GM08714 (cell line): ENCODE measurements around the gene COMMD1.
"Not testable (repeated sequence)": the region's sequence is repeated elsewhere in the genome, so short reads cannot be mapped to it uniquely, and the experiment has no call there.

Experiments
- H3K4me3 ChIP-seq: fragments of 200-500 bp; sonication (Bioruptor generic); 2 replicates; pipeline ENCODE4 v1.5.1; 2014; ENCODE audit warnings: mild to moderate bottlenecking, low read length, inconsistent platforms
- ZNF274 ChIP-seq: IDR thresholded peaks from 2 replicates; pipeline ENCODE4 v1.6.1; 2012; ENCODE audit warnings: mild to moderate bottlenecking, low read depth, low read length

COMMD1 gene

GRCh38 chr2:61969376-61969775 lies 63.9 kb downstream of the COMMD1 start:
- no peak for TF ChIP-seq ZNF274
- H3K4me3 ChIP-seq = no peak overlapping the region

DNA sequence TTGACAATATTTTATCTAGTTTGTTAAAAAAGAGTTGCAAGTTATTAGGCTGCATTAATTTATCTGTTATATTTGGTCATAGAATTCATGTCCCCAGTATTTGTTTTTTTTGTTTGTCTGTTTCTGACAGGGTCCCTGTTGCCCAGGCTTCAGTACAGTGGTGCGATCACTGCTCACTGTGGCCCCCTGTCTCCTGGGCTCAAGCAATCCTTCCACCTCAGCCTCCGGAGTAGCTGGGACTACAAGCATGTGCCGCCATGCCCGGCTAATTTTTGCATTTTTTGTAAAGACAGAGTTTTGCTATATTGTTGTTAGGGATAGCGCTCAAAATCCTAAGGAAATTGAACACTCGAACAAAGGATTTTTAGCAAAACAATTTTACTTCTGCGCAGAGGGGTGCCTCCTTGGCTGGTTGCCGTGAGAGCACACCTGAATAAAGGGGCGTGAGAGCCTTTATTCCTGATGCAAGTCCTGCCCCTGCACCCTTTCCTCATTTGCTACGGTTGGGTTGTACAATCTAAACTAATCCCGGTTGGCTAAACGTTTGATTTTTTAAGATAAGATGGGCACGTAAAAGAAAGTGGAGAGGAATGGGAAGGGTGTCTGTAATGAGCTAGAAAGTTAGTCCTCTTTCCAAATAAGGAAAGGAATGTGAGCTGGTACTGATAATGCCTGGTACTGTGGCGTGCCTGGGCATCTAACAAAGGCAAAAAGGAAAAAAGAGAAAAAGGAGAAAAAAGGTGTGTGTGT lies 65.5 kb downstream of the COMMD1 start:
- no peak for TF ChIP-seq ZNF274
- no peak overlapping the region for H3K4me3 ChIP-seq

GRCh38 chr2:61978522-61978921 lies 73.0 kb downstream of the COMMD1 start:
- TF ChIP-seq ZNF274 = no peak
- H3K4me3 ChIP-seq = no peak overlapping the region

- no peak overlapping the region for H3K4me3 ChIP-seq
- TF ChIP-seq ZNF274 = no peak
These were observed 75.3 kb downstream of the COMMD1 start for GRCh38 chr2:61980758-61981157.

GRCh38 chr2:61984682-61985081 lies 79.2 kb downstream of the COMMD1 start:
- H3K4me3 ChIP-seq = no peak overlapping the region
- no peak for TF ChIP-seq ZNF274

DNA sequence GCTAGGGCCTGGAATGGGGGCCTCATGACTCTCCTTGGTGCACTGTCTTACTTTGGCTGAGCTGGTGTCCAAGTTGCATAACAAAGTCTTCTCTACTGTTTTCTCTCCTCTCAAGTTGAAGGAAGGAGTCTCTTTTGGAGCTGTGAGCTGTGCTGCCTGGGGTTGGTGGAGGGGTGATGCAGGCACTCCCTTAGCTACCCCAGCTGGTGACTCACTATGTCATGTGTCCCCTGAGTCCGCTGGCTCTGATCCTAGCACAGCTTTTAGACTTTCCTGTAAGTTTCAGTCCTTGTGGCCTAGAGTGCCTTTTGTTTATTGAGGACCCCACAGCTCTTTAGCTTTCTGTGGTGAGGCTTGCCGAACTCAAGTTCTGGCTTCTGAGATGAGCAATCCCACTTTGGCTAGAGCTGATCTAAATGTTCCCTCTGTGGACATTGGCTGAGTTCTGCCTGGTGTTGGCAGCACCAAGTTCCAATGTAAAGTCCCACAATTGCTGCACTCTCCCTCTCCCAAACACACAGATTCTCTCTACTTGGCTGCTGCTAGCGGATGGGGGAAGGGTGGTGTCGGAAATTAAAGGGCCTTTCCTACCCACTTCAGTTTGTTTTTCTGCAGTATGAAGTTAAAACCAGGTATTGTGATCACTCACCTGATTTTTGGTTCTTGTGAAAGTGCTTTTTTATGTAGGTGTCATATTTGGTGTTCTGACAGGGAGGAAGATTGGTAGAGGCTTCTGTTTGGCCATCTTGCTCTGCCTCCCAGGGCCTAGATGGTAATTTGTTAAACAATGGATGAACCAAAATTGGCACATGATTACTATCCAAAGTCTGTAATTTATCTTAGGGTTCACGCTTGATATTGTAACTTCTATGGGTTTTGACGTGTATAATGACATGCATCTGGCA lies 83.2 kb downstream of the COMMD1 start:
- H3K4me3 ChIP-seq = no peak overlapping the region
- TF ChIP-seq ZNF274 = no peak

DNA sequence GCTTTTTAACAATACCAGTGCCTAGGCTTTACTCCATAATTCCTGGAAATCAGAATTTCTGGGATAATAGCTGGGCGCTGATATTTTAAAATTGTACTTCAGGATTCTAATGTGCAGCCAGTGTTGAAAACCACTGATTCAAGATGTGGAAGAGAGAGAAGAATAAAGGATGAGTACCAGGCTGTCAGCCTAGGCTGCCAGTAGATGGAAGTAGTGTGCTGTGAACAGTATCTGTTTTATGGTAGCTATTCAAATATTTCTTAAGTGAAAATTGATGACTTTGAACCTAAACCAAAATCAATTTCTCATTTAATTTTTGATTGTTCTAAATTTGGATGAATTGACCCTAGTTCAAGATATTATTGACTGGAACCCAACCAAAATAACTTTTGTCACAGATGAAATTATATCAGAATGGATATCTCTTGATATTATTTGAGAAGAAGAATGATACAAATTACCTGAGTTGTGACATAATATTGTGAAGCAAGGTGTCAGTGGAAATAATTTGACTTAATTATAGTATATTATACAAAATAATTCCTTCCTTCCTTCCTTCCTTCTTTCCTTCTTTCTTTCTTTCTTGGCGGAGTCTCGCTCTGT lies 88.0 kb downstream of the COMMD1 start:
- TF ChIP-seq ZNF274 = no peak
- no peak overlapping the region for H3K4me3 ChIP-seq

DNA sequence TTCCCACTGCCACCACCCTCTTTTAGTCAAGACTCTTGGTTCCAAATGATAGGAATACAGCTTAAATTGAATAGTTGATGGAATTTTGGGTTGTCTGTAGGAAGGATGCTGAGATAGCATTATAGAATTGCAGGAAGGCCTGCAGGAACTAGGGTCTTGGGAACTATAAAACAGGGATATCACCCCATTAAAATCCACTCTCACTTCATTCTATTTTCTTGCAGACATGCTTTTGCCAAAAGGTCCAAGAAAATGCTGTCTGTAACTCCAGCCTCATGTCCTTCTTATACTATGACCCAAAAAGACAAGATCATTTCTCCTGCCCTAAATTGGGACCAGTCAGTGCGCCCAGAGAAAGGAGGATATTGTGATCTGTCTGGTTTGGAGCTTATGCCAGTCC lies 89.1 kb downstream of the COMMD1 start:
- TF ChIP-seq ZNF274 = no peak

DNA sequence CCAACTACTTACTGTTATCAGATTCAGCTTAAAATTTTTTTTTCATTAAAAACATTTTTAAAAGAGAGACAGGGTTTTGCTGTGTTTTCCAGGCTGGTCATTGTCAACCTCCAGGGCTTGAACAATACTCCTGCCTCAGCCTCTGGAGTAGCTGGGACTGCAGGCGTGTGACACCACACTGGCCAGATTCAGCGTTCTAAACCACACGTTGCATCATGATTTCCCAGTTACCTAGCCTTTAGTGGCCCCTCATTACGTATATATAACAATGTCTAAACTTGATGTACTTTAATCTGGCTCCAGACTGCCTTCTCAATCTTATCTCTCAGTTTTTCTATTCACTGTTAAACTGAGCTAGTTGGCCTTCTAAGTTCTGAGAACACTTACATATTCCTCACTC lies 89.6 kb downstream of the COMMD1 start:
- no peak overlapping the region for H3K4me3 ChIP-seq
- no peak for TF ChIP-seq ZNF274

More for the DNA sequence above, 89.1 kb downstream of the COMMD1 start:
- no peak overlapping the region for H3K4me3 ChIP-seq

DNA sequence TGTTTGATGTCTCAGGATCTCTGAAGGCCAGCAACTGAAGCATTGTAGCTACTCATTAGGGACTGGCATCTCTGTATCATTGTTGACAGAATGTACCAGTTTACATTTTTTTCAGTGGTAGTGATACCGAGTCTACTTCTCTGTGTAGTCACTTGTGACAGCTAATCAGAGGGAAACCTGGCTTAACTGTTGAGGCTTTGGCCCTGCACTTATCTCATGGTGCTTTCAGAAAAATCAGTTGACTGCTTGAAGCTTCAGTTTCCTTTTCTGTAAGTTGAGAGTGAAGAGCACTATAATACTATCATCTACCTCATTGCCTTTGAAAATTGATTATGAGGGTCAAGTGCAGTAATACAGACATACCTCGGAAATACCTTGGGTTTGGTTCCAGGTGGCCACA lies 90.0 kb downstream of the COMMD1 start:
- TF ChIP-seq ZNF274 = no peak
- H3K4me3 ChIP-seq = no peak overlapping the region

GRCh38 chr2:61998426-61998825 lies 93.0 kb downstream of the COMMD1 start:
- no peak overlapping the region for H3K4me3 ChIP-seq
- TF ChIP-seq ZNF274 = no peak

DNA sequence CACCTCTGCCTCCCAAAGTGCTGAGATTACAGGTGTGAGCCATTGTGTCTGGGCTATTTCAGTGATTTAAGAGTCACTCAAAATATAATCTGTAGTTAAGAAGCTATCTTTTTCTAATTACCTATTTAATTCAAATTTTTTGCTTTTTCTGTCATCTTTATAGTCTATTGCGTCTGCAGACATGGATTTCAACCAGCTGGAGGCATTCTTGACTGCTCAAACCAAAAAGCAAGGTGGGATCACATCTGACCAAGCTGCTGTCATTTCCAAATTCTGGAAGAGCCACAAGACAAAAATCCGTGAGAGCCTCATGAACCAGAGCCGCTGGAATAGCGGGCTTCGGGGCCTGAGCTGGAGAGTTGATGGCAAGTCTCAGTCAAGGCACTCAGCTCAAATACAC lies 95.1 kb downstream of the COMMD1 start:
- TF ChIP-seq ZNF274 = no peak
- no peak overlapping the region for H3K4me3 ChIP-seq

DNA sequence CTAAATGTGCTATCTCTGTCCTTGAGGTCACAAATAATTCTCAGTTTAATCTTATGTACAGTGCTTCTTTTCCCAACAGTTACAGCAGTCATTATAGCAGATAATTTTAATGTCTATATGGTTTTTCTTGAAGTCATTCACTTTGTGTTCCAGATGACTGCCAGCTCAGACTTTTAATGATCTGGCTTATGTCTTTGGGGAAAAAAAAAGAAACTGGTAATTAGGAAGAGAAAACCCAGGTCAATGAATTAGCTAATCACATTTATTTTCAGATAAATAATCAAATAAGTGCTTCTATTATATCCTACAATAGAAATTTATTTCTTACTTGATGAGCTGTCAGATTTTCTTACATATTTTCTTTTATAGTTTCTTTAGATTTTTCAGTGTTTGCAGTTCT lies 96.0 kb downstream of the COMMD1 start:
- TF ChIP-seq ZNF274 = no peak
- no peak overlapping the region for H3K4me3 ChIP-seq

DNA sequence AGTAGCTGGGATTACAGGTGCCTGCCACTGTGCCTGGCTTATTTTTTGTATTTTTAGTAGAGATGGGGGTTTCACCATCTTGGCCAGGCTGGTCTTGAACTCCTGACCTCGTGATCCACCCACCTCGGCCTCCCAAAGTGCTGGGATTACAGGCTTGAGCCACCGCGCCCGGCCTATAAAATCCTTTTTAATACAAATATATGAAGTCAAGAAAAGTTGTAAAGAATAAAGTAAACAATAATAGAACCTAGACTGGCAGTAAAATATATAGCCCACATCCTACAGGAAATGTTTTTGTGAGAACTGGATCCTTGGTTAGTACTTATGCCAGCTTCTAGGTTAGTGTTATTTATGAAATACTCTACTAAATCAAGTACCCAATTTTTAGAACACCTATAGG lies 99.0 kb downstream of the COMMD1 start:
- not testable (repeated sequence) for H3K4me3 ChIP-seq

- no peak for TF ChIP-seq ZNF274
- no peak overlapping the region for H3K4me3 ChIP-seq
These were observed 102.1 kb downstream of the COMMD1 start for GRCh38 chr2:62007555-62007954.
